Neural cell (in vitro differentiated cells): ENCODE results near the gene ASCL4. TPM values are rescaled to one million over a fixed set of nuclear protein-coding genes. Genes with fewer than 3 reads are reported as not detected.

Experiments used
- H2AFZ ChIP-seq: fragments of 200-600, 300-800 bp; sonication (generic), shearing (Covaris generic); 2 replicates; pipeline ENCODE4 v1.6.0; 2014; ENCODE audit warnings: low read depth, mild to moderate bottlenecking, antibody characterized with exemption, low read length, moderate library complexity
- H3F3A ChIP-seq: fragments of 200-600 bp; shearing (Covaris generic); 2 replicates; pipeline ENCODE4 v1.6.1; 2016; ENCODE audit warnings: mild to moderate bottlenecking, moderate library complexity, mixed read lengths, antibody characterized with exemption, low read length; ENCODE audit not compliant: insufficient read depth, poor library complexity, severe bottlenecking
- H3K27ac ChIP-seq: fragments of 200-600, 300-800 bp; sonication (generic), shearing (Covaris generic); 2 replicates; pipeline ENCODE4 v1.5.1; 2014; ENCODE audit warnings: mild to moderate bottlenecking, low read length, moderate library complexity
- H3K27me3 ChIP-seq: fragments of 300-800, 200-600 bp; sonication (generic), shearing (Covaris generic); 2 replicates; pipeline ENCODE4 v1.6.0; 2014; ENCODE audit warnings: mild to moderate bottlenecking, low read depth, low read length, moderate library complexity; ENCODE audit not compliant: insufficient read depth
- H3K36me3 ChIP-seq: fragments of 300-800, 200-600 bp; sonication (generic), shearing (Covaris generic); 2 replicates; pipeline ENCODE4 v1.5.1; 2014; ENCODE audit warnings: mild to moderate bottlenecking, antibody characterized with exemption, low read length, moderate library complexity; ENCODE audit not compliant: insufficient read depth
- H3K4me2 ChIP-seq: fragments of 300-800, 200-600 bp; sonication (generic), shearing (Covaris generic); 2 replicates; pipeline ENCODE4 v1.6.0; 2014; ENCODE audit warnings: mild to moderate bottlenecking, low read length
- H3K4me3 ChIP-seq: fragments of 300-800, 200-600 bp; sonication (generic), shearing (Covaris generic); 2 replicates; pipeline ENCODE4 v1.5.1; 2014; ENCODE audit warnings: mild to moderate bottlenecking, low read length, moderate library complexity
- H3K79me2 ChIP-seq: fragments of 200-600 bp; shearing (Covaris generic); replicated peaks from 2 replicates; pipeline ENCODE4 v1.6.0; 2014; ENCODE audit warnings: mild to moderate bottlenecking, low read length, moderate library complexity; ENCODE audit not compliant: insufficient read depth
- H3K9ac ChIP-seq: fragments of 300-800, 200-600 bp; sonication (generic), shearing (Covaris generic); 2 replicates; pipeline ENCODE4 v1.6.1; 2016; ENCODE audit warnings: mild to moderate bottlenecking, low read length, mixed read lengths
- H3K9me2 ChIP-seq: fragments of 200-600 bp; shearing (Covaris generic); 2 replicates; pipeline ENCODE4 v1.6.1; 2016; ENCODE audit warnings: mild to moderate bottlenecking, low read length, mixed read lengths; ENCODE audit not compliant: insufficient read depth
- H3K9me3 ChIP-seq: fragments of 200-600, 300-800 bp; sonication (generic), shearing (Covaris generic); 2 replicates; pipeline ENCODE4 v1.6.1; 2016; ENCODE audit warnings: mild to moderate bottlenecking, mixed run types, low read length, moderate library complexity, mixed read lengths
- H4K20me1 ChIP-seq: fragments of 200-600 bp; shearing (Covaris generic); 2 replicates; pipeline ENCODE4 v1.6.1; 2016; ENCODE audit warnings: mild to moderate bottlenecking, mixed run types; ENCODE audit not compliant: insufficient read depth
- CTCF ChIP-seq: fragments of 450-650 bp; IDR thresholded peaks from 2 replicates; pipeline ENCODE4 v1.5.1; 2014; ENCODE audit warnings: antibody characterized with exemption, mild to moderate bottlenecking, moderate library complexity; ENCODE audit not compliant: poor library complexity, severe bottlenecking
- EP300 ChIP-seq: fragments of 450-650 bp; conservative IDR thresholded peaks from 2 replicates; pipeline ENCODE4 v1.6.1; 2014; ENCODE audit warnings: antibody characterized with exemption, mild to moderate bottlenecking, moderate library complexity; ENCODE audit not compliant: poor library complexity, severe bottlenecking
- EZH2 ChIP-seq: fragments of 200-600, 300-800 bp; shearing (Covaris generic), sonication (generic); IDR thresholded peaks from 2 replicates; pipeline ENCODE4 v1.6.1; 2014; ENCODE audit warnings: antibody characterized with exemption, low read length, borderline replicate concordance, mild to moderate bottlenecking; ENCODE audit not compliant: insufficient read depth, poor library complexity, severe bottlenecking
- MXI1 ChIP-seq: fragments of 450-650 bp; conservative IDR thresholded peaks from 2 replicates; pipeline ENCODE4 v1.6.1; 2014; ENCODE audit warnings: antibody characterized with exemption, mild to moderate bottlenecking; ENCODE audit not compliant: poor library complexity, severe bottlenecking
- POLR2AphosphoS5 ChIP-seq: IDR thresholded peaks from 2 replicates; pipeline ENCODE4 v1.6.1; 2012
- RAD21 ChIP-seq: fragments of 450-650 bp; conservative IDR thresholded peaks from 2 replicates; pipeline ENCODE4 v1.6.1; 2014; ENCODE audit warnings: antibody characterized with exemption, mild to moderate bottlenecking, moderate library complexity
- REST ChIP-seq: IDR thresholded peaks from 2 replicates; pipeline ENCODE4 v1.6.1; 2012; ENCODE audit warnings: borderline replicate concordance
- SMC3 ChIP-seq: fragments of 450-650 bp; conservative IDR thresholded peaks from 2 replicates; pipeline ENCODE4 v1.6.1; 2014; ENCODE audit warnings: antibody characterized with exemption, mild to moderate bottlenecking, moderate library complexity; ENCODE audit not compliant: poor library complexity
- TAF1 ChIP-seq: IDR thresholded peaks from 2 replicates; pipeline ENCODE4 v1.6.1; 2012; ENCODE audit warnings: low read depth
- polyA plus RNA-seq: library from polyadenylated mRNA; depleted of rRNA; stranded (reverse); fragments of >200 nt; gene quantifications from 2 replicates; pipeline ENCODE4 v1.2.3, GENCODE V29; 2014

The ASCL4 gene
- polyA plus RNA-seq, 1 donor from 2014 or later, result not detected

- H3K4me2 ChIP-seq, result no peak overlapping the region
- H3K79me2 ChIP-seq, result peaks cover 3% of the 10 kb centered on the region
- no peaks in the 10 kb centered on the region for H3K36me3 ChIP-seq
- H3K27ac ChIP-seq, result no peak overlapping the region
- H3K9me3 ChIP-seq, result no peaks in the 10 kb centered on the region
- H3K27me3 ChIP-seq, result no peaks in the 10 kb centered on the region
- H3F3A ChIP-seq, result no peaks in the 10 kb centered on the region
- no peak for TF ChIP-seq EZH2
- TF ChIP-seq SMC3, result no peak
- no peak for TF ChIP-seq CTCF
- no peak for TF ChIP-seq POLR2AphosphoS5
- TF ChIP-seq REST, result no peak
- no peak for TF ChIP-seq RAD21
- H4K20me1 ChIP-seq, result no peaks in the 10 kb centered on the region
- no peaks in the 10 kb centered on the region for H3K9me2 ChIP-seq
- no peak overlapping the region for H2AFZ ChIP-seq
- no peak overlapping the region for H3K4me3 ChIP-seq
- H3K9ac ChIP-seq, result no peak overlapping the region
Observed at GRCh38 chr12:107765316-107765715, 9.2 kb upstream of the ASCL4 start.

- Histone ChIP-seq H3K9me3 (no peaks in the 10 kb centered on the region), H3K27ac (no peak overlapping the region), H3K4me2 (no peak overlapping the region), H3K27me3 (no peaks in the 10 kb centered on the region), H3K4me3 (no peak overlapping the region), H3K36me3 (no peaks in the 10 kb centered on the region), H3F3A (no peaks in the 10 kb centered on the region), H2AFZ (no peak overlapping the region), H4K20me1 (no peaks in the 10 kb centered on the region), H3K79me2 (no peaks in the 10 kb centered on the region), H3K9ac (no peak overlapping the region), H3K9me2 (no peaks in the 10 kb centered on the region)
- TF ChIP-seq REST, result no peak
- no peak for TF ChIP-seq MXI1
- TF ChIP-seq CTCF, result no peak
- TF ChIP-seq SMC3, result no peak
- no peak for TF ChIP-seq EP300
- no peak for TF ChIP-seq POLR2AphosphoS5
- no peak for TF ChIP-seq TAF1
- TF ChIP-seq RAD21, result no peak
- no peak for TF ChIP-seq EZH2
Observed at GRCh38 chr12:107767466-107767865, 7.0 kb upstream of the ASCL4 start.
